K562 (cell line): ENCODE results near the gene B4GALT5. TPM values are rescaled to one million over a fixed set of nuclear protein-coding genes. Genes with fewer than 3 reads are reported as not detected.

Experiments
- CBX8 ChIP-seq: fragments of 200-600 bp; sonication (generic); IDR thresholded peaks from 2 replicates; pipeline ENCODE4 v1.6.1; 2012; ENCODE audit warnings: borderline replicate concordance, mixed run types, low read depth, mild to moderate bottlenecking, moderate library complexity, mixed read lengths, low read length, control low read depth, inconsistent platforms; ENCODE audit not compliant: poor library complexity, severe bottlenecking; ENCODE audit errors: extremely low read depth
- HNRNPUL1 ChIP-seq: fragments of 200-400 bp; formaldehyde crosslinking; IDR thresholded peaks from 2 replicates; pipeline ENCODE4 v1.6.1; 2017; ENCODE audit warnings: low read length
- KDM5B ChIP-seq: fragments of 200-600 bp; sonication (generic); IDR thresholded peaks from 2 replicates; pipeline ENCODE4 v1.6.1; 2012; ENCODE audit warnings: low read depth, mild to moderate bottlenecking, moderate library complexity, low read length, control low read depth, inconsistent platforms; ENCODE audit not compliant: insufficient replicate concordance
- LEF1 ChIP-seq: fragments of 450-650 bp; IDR thresholded peaks from 2 replicates; pipeline ENCODE4 v1.6.1; 2016; ENCODE audit warnings: mild to moderate bottlenecking
- MEIS2 ChIP-seq: fragments of 450-650 bp; IDR thresholded peaks from 2 replicates; pipeline ENCODE4 v1.6.1; 2014; ENCODE audit warnings: mild to moderate bottlenecking; ENCODE audit not compliant: partially characterized antibody
- MIER1 ChIP-seq: fragments of 450-650 bp; IDR thresholded peaks from 2 replicates; pipeline ENCODE4 v1.6.1; 2016; ENCODE audit warnings: antibody characterized with exemption, mild to moderate bottlenecking, low read depth
- NR2C2 ChIP-seq, 2 experiments: fragments of 200-800 bp in 1 of 2; sonication (Bioruptor generic) in 1 of 2; sonication (generic) in 1 of 2; formaldehyde crosslinking in 1 of 2; IDR thresholded peaks; 2 replicates each; pipeline versions ENCODE4 v1.6.1 to v1.8.0; 2016 to 2022; ENCODE audit warnings: mild to moderate bottlenecking in 1 of 2, missing compliant biosample characterization in 1 of 2, missing genetic modification characterization in 1 of 2, missing genetic modification reagents in 1 of 2
- RBM25 ChIP-seq: fragments of 200-400 bp; formaldehyde crosslinking; IDR thresholded peaks from 2 replicates; pipeline ENCODE4 v1.6.1; 2018; ENCODE audit warnings: low read length, low read depth, moderate library complexity; ENCODE audit not compliant: severe bottlenecking
- RERE ChIP-seq: sonication (generic); formaldehyde crosslinking; IDR thresholded peaks from 2 replicates; pipeline ENCODE4 v1.8.0; 2023; ENCODE audit warnings: missing genetic modification reagents, mild to moderate bottlenecking, borderline replicate concordance
- SMAD2 ChIP-seq: fragments of 150-350 bp; IDR thresholded peaks from 2 replicates; pipeline ENCODE4 v1.6.1; 2014; ENCODE audit warnings: low read depth, mild to moderate bottlenecking, low read length
- SREBF2 ChIP-seq: sonication (generic); formaldehyde crosslinking; IDR thresholded peaks from 2 replicates; pipeline ENCODE4 v1.4.0; 2020; ENCODE audit warnings: mild to moderate bottlenecking, missing genetic modification reagents
- TAF9B ChIP-seq: fragments of 450-650 bp; IDR thresholded peaks from 2 replicates; pipeline ENCODE4 v1.6.1; 2018; ENCODE audit warnings: mild to moderate bottlenecking; ENCODE audit not compliant: partially characterized antibody
- TAL1 ChIP-seq: fragments of 450-650 bp; IDR thresholded peaks from 2 replicates; pipeline ENCODE4 v1.6.1; 2016; ENCODE audit warnings: mild to moderate bottlenecking
- YY1 ChIP-seq, 3 experiments: IDR thresholded peaks; 2 replicates each; pipeline ENCODE4 v1.6.1; 2011; ENCODE audit warnings: low read length in 2 of 3, mild to moderate bottlenecking in 2 of 3, moderate library complexity in 2 of 3, borderline replicate concordance in 1 of 3, control low read depth in 1 of 3, low read depth in 1 of 3; ENCODE audit not compliant: insufficient read depth in 3 of 3, insufficient replicate concordance in 2 of 3, control insufficient read depth in 1 of 3, insufficient read length in 1 of 3; ENCODE audit errors: extremely low read depth in 1 of 3
- ZBTB1 ChIP-seq: sonication (generic); formaldehyde crosslinking; IDR thresholded peaks from 2 replicates; pipeline ENCODE4 v1.8.1; 2023; ENCODE audit warnings: missing genetic modification reagents, low read depth, mild to moderate bottlenecking, borderline replicate concordance
- ZKSCAN1 ChIP-seq: fragments of 150-350 bp; IDR thresholded peaks from 2 replicates; pipeline ENCODE4 v1.6.1; 2016; ENCODE audit warnings: low read depth, low read length
- ZNF140 ChIP-seq: fragments of 250-450 bp; sonication (Bioruptor Pico); IDR thresholded peaks from 2 replicates; pipeline ENCODE4 v1.8.0; 2021; ENCODE audit warnings: moderate library complexity, mild to moderate bottlenecking, inconsistent platforms
- ZNF174 ChIP-seq: fragments of 250-450 bp; sonication (Bioruptor Pico); IDR thresholded peaks from 2 replicates; pipeline ENCODE4 v1.4.0; 2020; ENCODE audit warnings: mild to moderate bottlenecking
- ZNF224 ChIP-seq: sonication (generic); formaldehyde crosslinking; IDR thresholded peaks from 2 replicates; pipeline ENCODE4 v1.8.0; 2022; ENCODE audit warnings: mild to moderate bottlenecking, missing genetic modification reagents
- ZNF551 ChIP-seq: fragments of 250-450 bp; sonication (Bioruptor Pico); IDR thresholded peaks from 2 replicates; pipeline ENCODE4 v1.5.0; 2021; ENCODE audit warnings: mild to moderate bottlenecking, moderate library complexity
- ZNF589 ChIP-seq: fragments of 200-800 bp; sonication (Bioruptor generic); IDR thresholded peaks from 2 replicates; pipeline ENCODE4 v1.6.1; 2016; ENCODE audit warnings: low read depth, missing genetic modification characterization, missing compliant biosample characterization
- ZSCAN32 ChIP-seq: fragments of 450-650 bp; formaldehyde crosslinking; IDR thresholded peaks from 2 replicates; pipeline ENCODE4 v1.4.0; 2020; ENCODE audit warnings: mild to moderate bottlenecking, moderate library complexity
- polyA plus RNA-seq, 8 experiments: library from polyadenylated mRNA; depleted of rRNA in 4 of 8; stranded (reverse) in 5 of 8; unstranded in 3 of 8; fragments of >200 nt; fragmentation: Nextera tagmentation in 2 of 8; fragmentation: Illumina TruSeq in 1 of 8; extraction: Ambion mirVana in 2 of 8; extraction: Trizol in 1 of 8; gene quantifications; 2 replicates each; pipeline versions ENCODE4 v1.2.1 to v1.2.3, GENCODE V29; 2011 to 2014; ENCODE audit warnings: inconsistent platforms in 1 of 8, missing spikeins in 1 of 8
- total RNA-seq, 7 experiments: library from RNA; depleted of rRNA in 6 of 7; stranded (reverse); fragments of >200 nt in 6 of 7; fragmentation: Illumina TruSeq in 2 of 7; extraction: Trizol in 2 of 7; gene quantifications; 2 replicates each; pipeline versions ENCODE4 v1.2.1 to v1.2.3, GENCODE V29; 2011 to 2021; ENCODE audit warnings: low replicate concordance in 1 of 7

B4GALT5 gene
- total and polyA plus RNA-seq, 9 of the 15 experiments (the other 6 are each of a cell fraction or from before 2014, with no cell fraction given): 8.5 to 32.6 (median 23.4) TPM

DNA sequence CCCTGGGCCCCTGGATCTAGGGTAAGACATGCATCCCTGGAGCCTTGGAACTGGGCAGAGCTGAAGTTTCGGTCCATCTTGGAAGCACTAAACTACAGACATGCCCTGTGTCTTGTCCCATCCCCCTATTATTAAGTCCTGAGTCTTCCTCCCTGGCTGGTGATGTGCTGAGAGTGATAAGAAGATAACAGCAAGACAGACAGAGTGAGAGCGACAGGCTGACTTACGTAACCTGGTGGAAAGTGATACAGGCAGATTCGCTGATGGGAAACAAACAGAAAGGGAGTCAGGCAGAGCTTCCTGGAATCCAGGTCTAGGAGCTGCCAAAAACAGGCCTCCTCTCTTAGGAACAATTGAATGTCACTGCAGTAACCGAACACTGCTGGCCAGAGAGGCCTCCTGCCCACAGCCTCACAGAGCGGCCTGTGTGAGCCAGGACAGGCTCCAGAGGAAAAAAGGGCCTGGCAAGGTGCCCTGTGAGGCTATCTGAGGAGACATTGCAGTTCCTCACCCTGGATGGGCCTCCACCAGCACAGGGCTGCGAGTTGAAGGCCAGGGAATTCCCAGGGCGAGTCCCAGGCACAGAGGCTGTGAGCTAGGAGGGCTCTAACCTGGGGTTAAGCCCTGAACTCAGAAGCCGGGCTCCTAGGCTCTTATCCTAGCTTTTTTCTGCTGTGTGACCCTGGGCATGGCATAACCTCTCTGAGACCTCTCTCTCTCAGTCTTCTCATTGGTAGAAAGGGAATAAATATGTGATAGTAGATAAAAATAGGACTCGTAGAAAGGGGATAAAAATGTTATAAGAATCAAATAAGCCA, 34.2 kb upstream of the B4GALT5 start (continued):
- TF ChIP-seq ZNF174 (CRISPR knock-in tag): no peak
- no peak for TF ChIP-seq ZNF140
- TF ChIP-seq CBX8: no peak
- no peak for TF ChIP-seq ZNF551 (CRISPR knock-in tag)
- no peak for TF ChIP-seq ZNF589
- TF ChIP-seq YY1 (IDR thresholded peaks at IDR 0.05; ENCODE audit: borderline replicate concordance in 1 of 3, control insufficient read depth in 1 of 3, extremely low read depth in 1 of 3, insufficient read depth in 3 of 3, insufficient read length in 1 of 3, insufficient replicate concordance in 2 of 3, low read depth in 1 of 3, low read length in 2 of 3): no peak
- no peak for TF ChIP-seq ZNF224 (CRISPR knock-in tag)
- TF ChIP-seq MEIS2: peak; percentile 62
- no peak for TF ChIP-seq MIER1
- no peak for TF ChIP-seq SMAD2
- TF ChIP-seq ZKSCAN1: no peak
- TF ChIP-seq ZBTB1: no peak
- no peak for TF ChIP-seq RERE
- TF ChIP-seq RBM25: peak; percentile 62
- TF ChIP-seq NR2C2 (CRISPR knock-in tag; IDR thresholded peaks at IDR 0.05): no peak
- no peak for TF ChIP-seq NR2C2 (tag; IDR thresholded peaks at IDR 0.05)
- peak; percentile 41 for TF ChIP-seq TAL1
- no peak for TF ChIP-seq ZSCAN32
- no peak for TF ChIP-seq KDM5B
- peak; percentile 45; the same call in 1 of the 2 replicates for TF ChIP-seq LEF1
- TF ChIP-seq TAF9B: no peak
- no peak for TF ChIP-seq HNRNPUL1
- no peak for TF ChIP-seq SREBF2 (CRISPR knock-in tag)
